ENCODE measurements around the gene AMBRA1. TPM values are rescaled to one million over a fixed set of nuclear protein-coding genes. Genes with fewer than 3 reads are reported as not detected.

Gene AMBRA1
- polyA plus RNA-seq, 1 donor from 2014 or later: 34.5 TPM

DNA sequence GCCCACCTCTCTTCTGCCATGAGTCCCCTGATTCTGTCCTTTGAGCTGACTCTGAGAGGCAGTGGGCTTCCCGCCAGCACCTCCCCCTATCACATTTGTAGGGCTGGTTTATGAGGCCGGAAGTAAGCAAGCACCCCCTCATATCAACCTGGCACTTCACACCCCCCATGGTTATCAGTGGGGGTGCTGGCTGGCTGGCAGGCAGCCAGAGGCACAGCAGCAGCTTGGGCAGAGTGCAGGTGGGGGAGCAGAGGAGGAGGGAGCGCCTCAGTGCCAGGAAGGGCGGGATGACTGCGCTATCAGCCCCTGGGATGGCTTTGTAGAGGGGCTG is 179.4 kb downstream of the AMBRA1 start:
- Histone ChIP-seq H3K9me3 (ENCODE audit: low read length) (no peaks in the 10 kb centered on the region), H2AFZ (ENCODE audit: low read depth, low read length) (no peak overlapping the region), H3K79me2 (replicated peaks; ENCODE audit: insufficient read depth, low read length) (no peaks in the 10 kb centered on the region), H4K20me1 (ENCODE audit: insufficient read depth) (no peaks in the 10 kb centered on the region), H3K4me2 (ENCODE audit: low read length) (no peak overlapping the region), H3K27ac (ENCODE audit: low read length) (no peak overlapping the region), H3K9me2 (ENCODE audit: insufficient read depth, low read length) (no peaks in the 10 kb centered on the region), H3K9ac (ENCODE audit: low read length) (no peak overlapping the region), H3F3A (ENCODE audit: insufficient read depth, low read length, poor library complexity, severe bottlenecking) (no peaks in the 10 kb centered on the region), H3K27me3 (ENCODE audit: insufficient read depth, low read depth, low read length) (no peaks in the 10 kb centered on the region), H3K36me3 (ENCODE audit: insufficient read depth, low read length) (no peaks in the 10 kb centered on the region), H3K4me3 (ENCODE audit: low read length) (no peak overlapping the region)
- no peak for TF ChIP-seq SMC3 (conservative IDR thresholded peaks at IDR 0.05; ENCODE audit: poor library complexity)
- no peak for TF ChIP-seq EZH2 (IDR thresholded peaks at IDR 0.05; ENCODE audit: borderline replicate concordance, insufficient read depth, low read length, poor library complexity, severe bottlenecking)
- TF ChIP-seq RAD21 (conservative IDR thresholded peaks at IDR 0.05): no peak
- TF ChIP-seq, protein P1, sequence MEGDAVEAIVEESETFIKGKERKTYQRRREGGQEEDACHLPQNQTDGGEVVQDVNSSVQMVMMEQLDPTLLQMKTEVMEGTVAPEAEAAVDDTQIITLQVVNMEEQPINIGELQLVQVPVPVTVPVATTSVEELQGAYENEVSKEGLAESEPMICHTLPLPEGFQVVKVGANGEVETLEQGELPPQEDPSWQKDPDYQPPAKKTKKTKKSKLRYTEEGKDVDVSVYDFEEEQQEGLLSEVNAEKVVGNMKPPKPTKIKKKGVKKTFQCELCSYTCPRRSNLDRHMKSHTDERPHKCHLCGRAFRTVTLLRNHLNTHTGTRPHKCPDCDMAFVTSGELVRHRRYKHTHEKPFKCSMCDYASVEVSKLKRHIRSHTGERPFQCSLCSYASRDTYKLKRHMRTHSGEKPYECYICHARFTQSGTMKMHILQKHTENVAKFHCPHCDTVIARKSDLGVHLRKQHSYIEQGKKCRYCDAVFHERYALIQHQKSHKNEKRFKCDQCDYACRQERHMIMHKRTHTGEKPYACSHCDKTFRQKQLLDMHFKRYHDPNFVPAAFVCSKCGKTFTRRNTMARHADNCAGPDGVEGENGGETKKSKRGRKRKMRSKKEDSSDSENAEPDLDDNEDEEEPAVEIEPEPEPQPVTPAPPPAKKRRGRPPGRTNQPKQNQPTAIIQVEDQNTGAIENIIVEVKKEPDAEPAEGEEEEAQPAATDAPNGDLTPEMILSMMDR (IDR thresholded peaks at IDR 0.05; ENCODE audit: poor library complexity, severe bottlenecking): no peak
- no peak for TF ChIP-seq EP300 (conservative IDR thresholded peaks at IDR 0.05; ENCODE audit: poor library complexity, severe bottlenecking)
- TF ChIP-seq, protein P2, sequence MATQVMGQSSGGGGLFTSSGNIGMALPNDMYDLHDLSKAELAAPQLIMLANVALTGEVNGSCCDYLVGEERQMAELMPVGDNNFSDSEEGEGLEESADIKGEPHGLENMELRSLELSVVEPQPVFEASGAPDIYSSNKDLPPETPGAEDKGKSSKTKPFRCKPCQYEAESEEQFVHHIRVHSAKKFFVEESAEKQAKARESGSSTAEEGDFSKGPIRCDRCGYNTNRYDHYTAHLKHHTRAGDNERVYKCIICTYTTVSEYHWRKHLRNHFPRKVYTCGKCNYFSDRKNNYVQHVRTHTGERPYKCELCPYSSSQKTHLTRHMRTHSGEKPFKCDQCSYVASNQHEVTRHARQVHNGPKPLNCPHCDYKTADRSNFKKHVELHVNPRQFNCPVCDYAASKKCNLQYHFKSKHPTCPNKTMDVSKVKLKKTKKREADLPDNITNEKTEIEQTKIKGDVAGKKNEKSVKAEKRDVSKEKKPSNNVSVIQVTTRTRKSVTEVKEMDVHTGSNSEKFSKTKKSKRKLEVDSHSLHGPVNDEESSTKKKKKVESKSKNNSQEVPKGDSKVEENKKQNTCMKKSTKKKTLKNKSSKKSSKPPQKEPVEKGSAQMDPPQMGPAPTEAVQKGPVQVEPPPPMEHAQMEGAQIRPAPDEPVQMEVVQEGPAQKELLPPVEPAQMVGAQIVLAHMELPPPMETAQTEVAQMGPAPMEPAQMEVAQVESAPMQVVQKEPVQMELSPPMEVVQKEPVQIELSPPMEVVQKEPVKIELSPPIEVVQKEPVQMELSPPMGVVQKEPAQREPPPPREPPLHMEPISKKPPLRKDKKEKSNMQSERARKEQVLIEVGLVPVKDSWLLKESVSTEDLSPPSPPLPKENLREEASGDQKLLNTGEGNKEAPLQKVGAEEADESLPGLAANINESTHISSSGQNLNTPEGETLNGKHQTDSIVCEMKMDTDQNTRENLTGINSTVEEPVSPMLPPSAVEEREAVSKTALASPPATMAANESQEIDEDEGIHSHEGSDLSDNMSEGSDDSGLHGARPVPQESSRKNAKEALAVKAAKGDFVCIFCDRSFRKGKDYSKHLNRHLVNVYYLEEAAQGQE (IDR thresholded peaks at IDR 0.05; ENCODE audit: borderline replicate concordance): no peak

DNA sequence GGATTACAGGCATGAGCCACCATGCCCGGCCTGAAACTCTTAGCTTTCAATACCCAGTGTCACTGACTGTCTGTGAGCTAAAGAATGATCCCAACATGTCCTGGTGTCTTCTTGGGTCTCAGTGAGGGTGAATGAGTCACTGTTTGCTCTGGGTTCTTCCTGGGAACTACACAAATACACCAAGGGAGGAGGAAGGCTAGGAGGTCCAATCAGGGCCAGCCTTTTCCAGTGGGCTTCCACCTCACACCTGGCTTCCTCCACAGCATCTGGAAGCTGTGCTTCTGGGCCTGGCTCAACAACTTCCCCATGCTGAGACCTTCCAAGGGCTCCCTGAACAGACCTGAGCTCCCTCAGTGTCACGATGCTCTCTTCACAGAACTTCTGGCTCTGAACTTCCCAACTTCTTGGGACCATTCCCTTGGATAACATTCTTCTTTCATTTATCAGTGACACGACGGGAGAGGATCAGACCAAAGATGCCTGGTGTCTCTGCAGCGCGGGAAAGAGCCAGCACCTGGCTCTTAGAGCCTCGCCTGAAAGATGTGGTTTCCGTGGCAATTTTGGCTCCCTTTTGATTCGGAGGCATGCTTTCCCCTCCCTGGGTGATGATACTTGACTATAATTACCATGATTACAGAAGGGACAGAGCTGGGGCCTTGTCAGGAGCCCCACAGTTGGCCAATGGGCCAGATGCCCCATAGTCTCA is 179.9 kb downstream of the AMBRA1 start:
- Histone ChIP-seq H3K36me3 (ENCODE audit: insufficient read depth, low read length) (no peaks in the 10 kb centered on the region), H3K4me3 (ENCODE audit: low read length) (no peak overlapping the region), H3K9me2 (ENCODE audit: insufficient read depth, low read length) (no peaks in the 10 kb centered on the region), H4K20me1 (ENCODE audit: insufficient read depth) (no peaks in the 10 kb centered on the region), H3F3A (ENCODE audit: insufficient read depth, low read length, poor library complexity, severe bottlenecking) (no peaks in the 10 kb centered on the region), H3K9ac (ENCODE audit: low read length) (no peak overlapping the region), H3K27me3 (ENCODE audit: insufficient read depth, low read depth, low read length) (no peaks in the 10 kb centered on the region), H3K9me3 (ENCODE audit: low read length) (no peaks in the 10 kb centered on the region), H3K79me2 (replicated peaks; ENCODE audit: insufficient read depth, low read length) (no peaks in the 10 kb centered on the region), H3K27ac (ENCODE audit: low read length) (no peak overlapping the region), H3K4me2 (ENCODE audit: low read length) (no peak overlapping the region), H2AFZ (ENCODE audit: low read depth, low read length) (no peak overlapping the region)
- TF ChIP-seq, protein P1 (IDR thresholded peaks at IDR 0.05; ENCODE audit: poor library complexity, severe bottlenecking): no peak
- no peak for TF ChIP-seq EP300 (conservative IDR thresholded peaks at IDR 0.05; ENCODE audit: poor library complexity, severe bottlenecking)
- no peak for TF ChIP-seq RAD21 (conservative IDR thresholded peaks at IDR 0.05)
- no peak for TF ChIP-seq TAF1 (IDR thresholded peaks at IDR 0.05; ENCODE audit: low read depth)
- TF ChIP-seq EZH2 (IDR thresholded peaks at IDR 0.05; ENCODE audit: borderline replicate concordance, insufficient read depth, low read length, poor library complexity, severe bottlenecking): no peak
- no peak for TF ChIP-seq SMC3 (conservative IDR thresholded peaks at IDR 0.05; ENCODE audit: poor library complexity)
- TF ChIP-seq, protein P2 (IDR thresholded peaks at IDR 0.05; ENCODE audit: borderline replicate concordance): no peak
- TF ChIP-seq MXI1 (conservative IDR thresholded peaks at IDR 0.05; ENCODE audit: poor library complexity, severe bottlenecking): no peak
- no peak for TF ChIP-seq POLR2AphosphoS5 (IDR thresholded peaks at IDR 0.05)

Data from neural cell (in vitro differentiated cells).